ENCODE measurements around the gene CTTNBP2NL. TPM values are rescaled to one million over a fixed set of nuclear protein-coding genes. Genes with fewer than 3 reads are reported as not detected.

CTTNBP2NL gene
- total RNA-seq, 1 experiment from 2014 or later, result 38.8 TPM

DNA sequence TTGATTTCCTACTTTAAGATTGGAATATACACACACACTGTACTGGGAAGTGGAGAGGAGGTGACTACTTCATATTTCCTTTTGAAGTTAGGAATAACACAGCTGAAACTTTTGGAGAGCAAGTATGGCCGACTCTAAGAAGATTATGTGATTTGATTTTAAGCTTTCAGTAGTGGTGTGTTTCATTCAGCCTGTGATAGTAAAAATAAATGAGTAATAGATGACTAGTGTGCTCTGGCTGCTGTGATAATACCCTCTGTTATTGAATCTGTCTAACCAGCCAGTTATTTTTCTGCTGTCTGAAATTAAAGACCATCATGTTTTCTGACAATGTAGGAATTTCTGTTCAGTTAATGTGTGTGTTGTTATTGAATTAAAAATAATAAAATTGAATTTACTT, 48.3 kb downstream of the CTTNBP2NL start:
- peaks cover 3% of the 10 kb centered on the region for H3K79me1 ChIP-seq (ENCODE audit: insufficient read depth, low read depth, low read length, poor library complexity, severe bottlenecking)
- no peak overlapping the region for H3K14ac ChIP-seq (ENCODE audit: insufficient read depth, low read length)
- no peak overlapping the region for H3K4ac ChIP-seq (ENCODE audit: low read depth, low read length)
- no peaks in the 10 kb centered on the region for H3K27me3 ChIP-seq (ENCODE audit: insufficient read depth, low read length)
- H4K8ac ChIP-seq (replicated peaks; ENCODE audit: insufficient read length, low read depth, low read length), result no peak overlapping the region
- DNase-seq, result no peak
- H3K4me2 ChIP-seq (ENCODE audit: insufficient read depth, insufficient read length, low read length), result no peak overlapping the region
- no peaks in the 10 kb centered on the region for H3K79me2 ChIP-seq (ENCODE audit: insufficient read depth, low read length)
- TF ChIP-seq, protein P1, sequence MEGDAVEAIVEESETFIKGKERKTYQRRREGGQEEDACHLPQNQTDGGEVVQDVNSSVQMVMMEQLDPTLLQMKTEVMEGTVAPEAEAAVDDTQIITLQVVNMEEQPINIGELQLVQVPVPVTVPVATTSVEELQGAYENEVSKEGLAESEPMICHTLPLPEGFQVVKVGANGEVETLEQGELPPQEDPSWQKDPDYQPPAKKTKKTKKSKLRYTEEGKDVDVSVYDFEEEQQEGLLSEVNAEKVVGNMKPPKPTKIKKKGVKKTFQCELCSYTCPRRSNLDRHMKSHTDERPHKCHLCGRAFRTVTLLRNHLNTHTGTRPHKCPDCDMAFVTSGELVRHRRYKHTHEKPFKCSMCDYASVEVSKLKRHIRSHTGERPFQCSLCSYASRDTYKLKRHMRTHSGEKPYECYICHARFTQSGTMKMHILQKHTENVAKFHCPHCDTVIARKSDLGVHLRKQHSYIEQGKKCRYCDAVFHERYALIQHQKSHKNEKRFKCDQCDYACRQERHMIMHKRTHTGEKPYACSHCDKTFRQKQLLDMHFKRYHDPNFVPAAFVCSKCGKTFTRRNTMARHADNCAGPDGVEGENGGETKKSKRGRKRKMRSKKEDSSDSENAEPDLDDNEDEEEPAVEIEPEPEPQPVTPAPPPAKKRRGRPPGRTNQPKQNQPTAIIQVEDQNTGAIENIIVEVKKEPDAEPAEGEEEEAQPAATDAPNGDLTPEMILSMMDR (conservative IDR thresholded peaks at IDR 0.05), result no peak
- Mint-ChIP-seq H3K27ac (no peak overlapping the region; a peak in 1 of 7 replicates), H3K9me3 (no peaks in the 10 kb centered on the region), H3K4me3 (no peak overlapping the region), H3K4me1 (no peaks in the 10 kb centered on the region), H3K27me3 (ENCODE audit: low read depth) (no peaks in the 10 kb centered on the region), H3K36me3 (ENCODE audit: insufficient read depth in 1 of 3, low read depth in 3 of 3) (peaks cover 2 to 17% (median 17%) of the 10 kb centered on the region in 3 experiments; a peak in 6 of 7 replicates)
- no peak overlapping the region for H2BK15ac ChIP-seq (ENCODE audit: low read depth, low read length)
- H2AFZ ChIP-seq (ENCODE audit: low read length), result no peak overlapping the region
- H2BK5ac ChIP-seq (ENCODE audit: insufficient read length, low read length), result no peak overlapping the region
- H2BK20ac ChIP-seq (ENCODE audit: low read depth, low read length, poor library complexity, severe bottlenecking), result no peak overlapping the region
- no peak overlapping the region for H2AK5ac ChIP-seq (ENCODE audit: insufficient read length, low read length)
- H3K18ac ChIP-seq (ENCODE audit: insufficient read length, low read depth, low read length), result no peak overlapping the region
- no peak overlapping the region for H2BK12ac ChIP-seq (ENCODE audit: insufficient read length, low read depth, low read length)
- H3K23ac ChIP-seq (ENCODE audit: insufficient read length, low read depth, low read length), result no peak overlapping the region
- H3K9me3 ChIP-seq (ENCODE audit: control insufficient read depth, low read depth, low read length), result no peaks in the 10 kb centered on the region
- H4K91ac ChIP-seq (ENCODE audit: insufficient read length, low read depth, low read length), result no peak overlapping the region
- no peaks in the 10 kb centered on the region for H4K20me1 ChIP-seq (ENCODE audit: control insufficient read depth, insufficient read depth, insufficient read length)
- H3K23me2 ChIP-seq (ENCODE audit: insufficient read length, low read depth, low read length, poor library complexity, severe bottlenecking), result no peaks in the 10 kb centered on the region
- WGBS (ENCODE audit: extremely low coverage, insufficient read length, low lambda C conversion rate), result no CpG with 5 or more reads among the region's 1 CpG
- H2BK120ac ChIP-seq (ENCODE audit: low read depth, low read length, poor library complexity, severe bottlenecking), result no peak overlapping the region
- H3T11ph ChIP-seq (ENCODE audit: low read length), result no peak overlapping the region
- H3K56ac ChIP-seq (ENCODE audit: insufficient read length, low read depth, low read length), result no peak overlapping the region
- no peaks in the 10 kb centered on the region for H3K4me1 ChIP-seq (ENCODE audit: insufficient read depth, low read length)
- no peak overlapping the region for H3K27ac ChIP-seq (ENCODE audit: insufficient read length, low read depth, low read length)
- no peak overlapping the region for H4K5ac ChIP-seq (ENCODE audit: insufficient read length, low read depth, low read length)
- no peak overlapping the region for H3K9ac ChIP-seq (ENCODE audit: extremely low read depth, insufficient read length, low read length)
